22Rv1 (cell line): Measurements from ENCODE around the gene BOLA2B.

ENCODE experiments used
- H3K27ac ChIP-seq: fragments of 450-650 bp; 2 replicates; pipeline ENCODE4 v1.5.1; 2017
- CTCF ChIP-seq: fragments of 450-650 bp; IDR thresholded peaks from 2 replicates; pipeline ENCODE4 v1.5.1; 2017; ENCODE audit warnings: mild to moderate bottlenecking
- ZFX ChIP-seq: fragments of 450-650 bp; IDR thresholded peaks from 2 replicates; pipeline ENCODE4 v1.6.1; 2017; ENCODE audit warnings: antibody characterized with exemption, borderline replicate concordance

Gene BOLA2B

GRCh38 chr16:30145657-30146056 lies 47.8 kb downstream of the BOLA2B start:
- TF ChIP-seq ZFX, result no peak
- TF ChIP-seq CTCF, result no peak
- no peak overlapping the region for H3K27ac ChIP-seq

- no peak for TF ChIP-seq ZFX
- no peak for TF ChIP-seq CTCF
- no peak overlapping the region for H3K27ac ChIP-seq
Measured at GRCh38 chr16:30144917-30145316, 48.5 kb downstream of the BOLA2B start.

GRCh38 chr16:30144017-30144416 lies 49.4 kb downstream of the BOLA2B start:
- no peak overlapping the region for H3K27ac ChIP-seq
- TF ChIP-seq ZFX, result no peak
- TF ChIP-seq CTCF, result no peak

- no peak overlapping the region for H3K27ac ChIP-seq
- TF ChIP-seq CTCF (no peak), ZFX (no peak)
Measured at GRCh38 chr16:30143347-30143702, 50.1 kb downstream of the BOLA2B start.
